Measurements from ENCODE around the gene ELMO2.

Gene ELMO2

DNA sequence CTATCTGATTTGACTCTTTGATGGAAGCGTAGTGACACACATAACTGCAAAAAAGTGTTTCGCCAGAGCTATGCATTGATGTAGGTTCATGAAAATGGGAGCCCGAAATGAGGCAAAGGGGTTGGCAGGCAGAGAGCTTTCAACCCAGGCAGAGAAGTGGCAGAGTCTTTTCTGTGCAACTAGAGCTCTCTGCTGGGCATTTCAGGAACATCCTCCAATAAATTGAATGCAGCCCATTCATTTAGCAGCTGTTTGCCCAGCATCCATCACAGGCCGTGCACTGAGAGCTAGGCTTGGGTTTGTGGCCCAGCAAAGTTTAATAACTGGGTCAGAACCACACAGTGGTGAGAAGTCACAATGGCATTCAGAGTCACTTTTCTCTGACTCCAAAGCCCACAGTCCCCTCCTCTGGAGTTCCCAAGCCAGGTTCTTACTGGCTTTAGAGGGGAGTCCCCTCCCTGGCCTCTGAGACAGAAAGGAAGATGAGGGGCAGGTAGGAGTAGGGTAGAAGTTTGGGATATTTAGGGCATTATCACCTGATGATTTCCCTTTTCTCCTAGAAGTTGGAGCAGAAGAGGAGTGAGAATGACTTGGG lies 31.8 kb upstream of the ELMO2 start:
- Histone ChIP-seq H3K27me3 (ENCODE audit: insufficient read depth, low read depth) (no peaks in the 10 kb centered on the region), H3K9ac (no peak overlapping the region), H2AFZ (ENCODE audit: low read depth) (no peak overlapping the region), H3K36me3 (ENCODE audit: insufficient read depth) (no peaks in the 10 kb centered on the region), H3K4me1 (ENCODE audit: low read depth, poor library complexity, severe bottlenecking) (no peaks in the 10 kb centered on the region), H3K4me3 (IDR thresholded peaks at IDR 0.05; ENCODE audit: insufficient read depth, low read depth, low read length) (no peak overlapping the region), H3K27ac (no peak overlapping the region), H4K20me1 (ENCODE audit: insufficient read depth) (no peaks in the 10 kb centered on the region), H3K4me2 (no peak overlapping the region), H3K79me2 (ENCODE audit: insufficient read depth, low read depth) (no peaks in the 10 kb centered on the region)
- TF ChIP-seq, protein P1, sequence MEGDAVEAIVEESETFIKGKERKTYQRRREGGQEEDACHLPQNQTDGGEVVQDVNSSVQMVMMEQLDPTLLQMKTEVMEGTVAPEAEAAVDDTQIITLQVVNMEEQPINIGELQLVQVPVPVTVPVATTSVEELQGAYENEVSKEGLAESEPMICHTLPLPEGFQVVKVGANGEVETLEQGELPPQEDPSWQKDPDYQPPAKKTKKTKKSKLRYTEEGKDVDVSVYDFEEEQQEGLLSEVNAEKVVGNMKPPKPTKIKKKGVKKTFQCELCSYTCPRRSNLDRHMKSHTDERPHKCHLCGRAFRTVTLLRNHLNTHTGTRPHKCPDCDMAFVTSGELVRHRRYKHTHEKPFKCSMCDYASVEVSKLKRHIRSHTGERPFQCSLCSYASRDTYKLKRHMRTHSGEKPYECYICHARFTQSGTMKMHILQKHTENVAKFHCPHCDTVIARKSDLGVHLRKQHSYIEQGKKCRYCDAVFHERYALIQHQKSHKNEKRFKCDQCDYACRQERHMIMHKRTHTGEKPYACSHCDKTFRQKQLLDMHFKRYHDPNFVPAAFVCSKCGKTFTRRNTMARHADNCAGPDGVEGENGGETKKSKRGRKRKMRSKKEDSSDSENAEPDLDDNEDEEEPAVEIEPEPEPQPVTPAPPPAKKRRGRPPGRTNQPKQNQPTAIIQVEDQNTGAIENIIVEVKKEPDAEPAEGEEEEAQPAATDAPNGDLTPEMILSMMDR (conservative IDR thresholded peaks at IDR 0.05; ENCODE audit: low read depth, low read length) = peak; percentile 57

DNA sequence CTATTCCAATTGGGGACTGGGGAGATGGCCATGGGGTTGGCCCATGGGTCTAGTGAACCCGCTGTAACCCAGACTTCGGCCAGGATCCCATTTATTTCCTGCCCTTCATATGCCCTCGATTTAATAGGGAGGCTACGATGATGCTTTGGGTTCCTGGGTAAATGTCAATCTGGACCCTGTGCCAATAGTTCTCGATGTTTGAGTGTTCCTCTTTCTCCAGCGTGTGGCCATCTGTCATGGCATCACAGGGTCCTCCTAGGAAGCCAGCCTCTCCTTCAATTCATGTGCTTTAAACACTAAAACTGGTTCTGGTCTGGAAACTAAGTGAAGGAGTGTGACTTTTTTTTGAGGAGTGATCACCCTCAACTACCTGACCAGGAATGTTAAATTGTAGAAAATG lies 28.7 kb upstream of the ELMO2 start:
- Histone ChIP-seq H3K36me3 (ENCODE audit: insufficient read depth) (no peaks in the 10 kb centered on the region), H3K27ac (no peak overlapping the region), H3K9ac (no peak overlapping the region), H3K4me3 (IDR thresholded peaks at IDR 0.05; ENCODE audit: insufficient read depth, low read depth, low read length) (no peak overlapping the region), H3K4me1 (ENCODE audit: low read depth, poor library complexity, severe bottlenecking) (no peaks in the 10 kb centered on the region), H3K27me3 (ENCODE audit: insufficient read depth, low read depth) (no peaks in the 10 kb centered on the region), H3K79me2 (ENCODE audit: insufficient read depth, low read depth) (no peaks in the 10 kb centered on the region), H3K4me2 (no peak overlapping the region), H2AFZ (ENCODE audit: low read depth) (no peak overlapping the region), H4K20me1 (ENCODE audit: insufficient read depth) (no peaks in the 10 kb centered on the region)
- TF ChIP-seq, protein P1 (conservative IDR thresholded peaks at IDR 0.05; ENCODE audit: low read depth, low read length) = no peak

DNA sequence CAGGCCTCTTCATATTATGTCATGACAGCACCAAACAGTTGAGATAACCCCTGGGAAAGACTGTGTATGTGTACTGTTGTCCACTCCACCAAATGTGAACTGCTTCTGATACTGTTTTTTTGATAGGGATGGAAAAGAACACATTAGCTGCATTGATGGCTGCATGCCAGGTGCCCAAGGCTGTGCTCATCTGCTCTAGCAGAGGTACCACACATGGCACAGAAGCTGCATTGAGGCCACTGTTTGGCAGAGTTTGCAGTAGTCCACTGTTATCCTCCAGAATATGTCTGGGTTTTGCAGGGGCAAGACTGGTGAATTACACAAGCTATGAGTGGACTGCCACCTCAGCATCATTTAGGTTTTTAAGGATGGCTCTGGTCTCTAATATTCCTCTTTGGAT lies 28.2 kb upstream of the ELMO2 start:
- Histone ChIP-seq H3K9ac (no peak overlapping the region), H4K20me1 (ENCODE audit: insufficient read depth) (no peaks in the 10 kb centered on the region), H3K27me3 (ENCODE audit: insufficient read depth, low read depth) (no peaks in the 10 kb centered on the region), H3K36me3 (ENCODE audit: insufficient read depth) (no peaks in the 10 kb centered on the region), H3K4me1 (ENCODE audit: low read depth, poor library complexity, severe bottlenecking) (no peaks in the 10 kb centered on the region), H3K4me2 (no peak overlapping the region), H3K27ac (no peak overlapping the region), H2AFZ (ENCODE audit: low read depth) (no peak overlapping the region), H3K79me2 (ENCODE audit: insufficient read depth, low read depth) (no peaks in the 10 kb centered on the region), H3K4me3 (IDR thresholded peaks at IDR 0.05; ENCODE audit: insufficient read depth, low read depth, low read length) (no peak overlapping the region)
- TF ChIP-seq, protein P1 (conservative IDR thresholded peaks at IDR 0.05; ENCODE audit: low read depth, low read length) = no peak

DNA sequence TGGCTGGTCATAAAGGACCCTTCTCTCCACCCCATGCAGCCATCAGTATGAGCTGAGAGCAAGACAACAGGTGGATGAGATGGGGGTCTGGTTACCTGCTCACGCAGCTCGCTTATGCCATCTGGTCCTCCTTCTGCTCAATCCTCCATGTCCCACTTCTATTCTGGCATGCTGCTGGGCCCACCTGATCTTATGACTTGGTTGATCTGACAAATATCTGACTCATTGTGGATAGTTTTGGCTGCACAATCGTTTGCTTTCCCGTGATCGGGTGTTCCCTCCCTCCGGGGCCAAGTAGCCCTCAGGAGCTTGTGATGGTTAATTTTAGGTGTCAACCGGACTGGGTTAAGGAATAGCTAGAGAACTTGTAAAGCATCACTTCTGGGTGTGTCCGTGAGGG lies 26.6 kb upstream of the ELMO2 start:
- Histone ChIP-seq H2AFZ (ENCODE audit: low read depth) (no peak overlapping the region), H3K27ac (no peak overlapping the region), H3K79me2 (ENCODE audit: insufficient read depth, low read depth) (no peaks in the 10 kb centered on the region), H3K4me1 (ENCODE audit: low read depth, poor library complexity, severe bottlenecking) (no peaks in the 10 kb centered on the region), H3K4me2 (no peak overlapping the region), H3K4me3 (IDR thresholded peaks at IDR 0.05; ENCODE audit: insufficient read depth, low read depth, low read length) (no peak overlapping the region), H4K20me1 (ENCODE audit: insufficient read depth) (no peaks in the 10 kb centered on the region), H3K36me3 (ENCODE audit: insufficient read depth) (no peaks in the 10 kb centered on the region), H3K9ac (no peak overlapping the region), H3K27me3 (ENCODE audit: insufficient read depth, low read depth) (no peaks in the 10 kb centered on the region)
- TF ChIP-seq, protein P1 (conservative IDR thresholded peaks at IDR 0.05; ENCODE audit: low read depth, low read length) = no peak

All from KMS-11 (cell line).